Fibroblast of mammary gland (primary cell): ENCODE measurements around the gene DDX10.

Experiments used
- DNase-seq: peaks from one replicate; pipeline ENCODE4 v3.0.0-alpha.2; 2010; ENCODE audit warnings: low read depth
- H3K4me3 ChIP-seq: 2 replicates; pipeline ENCODE4 v1.5.1; 2011; ENCODE audit warnings: low read depth, mild to moderate bottlenecking, low read length, moderate library complexity; ENCODE audit not compliant: control insufficient read depth
- CTCF ChIP-seq: conservative IDR thresholded peaks from 2 replicates; pipeline ENCODE4 v1.5.1; 2011; ENCODE audit warnings: low read depth, low read length, inconsistent platforms; ENCODE audit not compliant: control insufficient read depth, insufficient read depth

DDX10 gene

GRCh38 chr11:108685419-108686130 lies 20.7 kb downstream of the DDX10 start:
- no peak for DNase-seq
- no peak overlapping the region for H3K4me3 ChIP-seq
- no peak for TF ChIP-seq CTCF

- peak; percentile 86 for DNase-seq
- no peak for TF ChIP-seq CTCF
Observed at GRCh38 chr11:108693852-108694251, 29.0 kb downstream of the DDX10 start.

GRCh38 chr11:108694846-108695245 lies 30.0 kb downstream of the DDX10 start:
- no peak for DNase-seq
- no peak for TF ChIP-seq CTCF
- no peak overlapping the region for H3K4me3 ChIP-seq

More at GRCh38 chr11:108693852-108694251, 29.0 kb downstream of the DDX10 start:
- no peak overlapping the region for H3K4me3 ChIP-seq

GRCh38 chr11:108697872-108698473 lies 33.1 kb downstream of the DDX10 start:
- H3K4me3 ChIP-seq = no peak overlapping the region
- peak; percentile 99 for TF ChIP-seq CTCF
- DNase-seq = peak; percentile 84

- no peak for TF ChIP-seq CTCF
- H3K4me3 ChIP-seq = no peak overlapping the region
- peak; percentile 51 for DNase-seq
Observed at GRCh38 chr11:108698844-108699642, 34.2 kb downstream of the DDX10 start.

- no peak for TF ChIP-seq CTCF
- no peak for DNase-seq
Observed at GRCh38 chr11:108703916-108704315, 39.0 kb downstream of the DDX10 start.

More at GRCh38 chr11:108703916-108704315, 39.0 kb downstream of the DDX10 start:
- no peak overlapping the region for H3K4me3 ChIP-seq
